ENCODE measurements around the gene UNC93B1. TPM values are rescaled to one million over a fixed set of nuclear protein-coding genes. Genes with fewer than 3 reads are reported as not detected.

UNC93B1 gene, protein sequence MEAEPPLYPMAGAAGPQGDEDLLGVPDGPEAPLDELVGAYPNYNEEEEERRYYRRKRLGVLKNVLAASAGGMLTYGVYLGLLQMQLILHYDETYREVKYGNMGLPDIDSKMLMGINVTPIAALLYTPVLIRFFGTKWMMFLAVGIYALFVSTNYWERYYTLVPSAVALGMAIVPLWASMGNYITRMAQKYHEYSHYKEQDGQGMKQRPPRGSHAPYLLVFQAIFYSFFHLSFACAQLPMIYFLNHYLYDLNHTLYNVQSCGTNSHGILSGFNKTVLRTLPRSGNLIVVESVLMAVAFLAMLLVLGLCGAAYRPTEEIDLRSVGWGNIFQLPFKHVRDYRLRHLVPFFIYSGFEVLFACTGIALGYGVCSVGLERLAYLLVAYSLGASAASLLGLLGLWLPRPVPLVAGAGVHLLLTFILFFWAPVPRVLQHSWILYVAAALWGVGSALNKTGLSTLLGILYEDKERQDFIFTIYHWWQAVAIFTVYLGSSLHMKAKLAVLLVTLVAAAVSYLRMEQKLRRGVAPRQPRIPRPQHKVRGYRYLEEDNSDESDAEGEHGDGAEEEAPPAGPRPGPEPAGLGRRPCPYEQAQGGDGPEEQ
- total RNA-seq: 10 to 100 TPM in 1 of 2 donors, 1 to 10 TPM in 1; 7.7 to 23.6 TPM

DNA sequence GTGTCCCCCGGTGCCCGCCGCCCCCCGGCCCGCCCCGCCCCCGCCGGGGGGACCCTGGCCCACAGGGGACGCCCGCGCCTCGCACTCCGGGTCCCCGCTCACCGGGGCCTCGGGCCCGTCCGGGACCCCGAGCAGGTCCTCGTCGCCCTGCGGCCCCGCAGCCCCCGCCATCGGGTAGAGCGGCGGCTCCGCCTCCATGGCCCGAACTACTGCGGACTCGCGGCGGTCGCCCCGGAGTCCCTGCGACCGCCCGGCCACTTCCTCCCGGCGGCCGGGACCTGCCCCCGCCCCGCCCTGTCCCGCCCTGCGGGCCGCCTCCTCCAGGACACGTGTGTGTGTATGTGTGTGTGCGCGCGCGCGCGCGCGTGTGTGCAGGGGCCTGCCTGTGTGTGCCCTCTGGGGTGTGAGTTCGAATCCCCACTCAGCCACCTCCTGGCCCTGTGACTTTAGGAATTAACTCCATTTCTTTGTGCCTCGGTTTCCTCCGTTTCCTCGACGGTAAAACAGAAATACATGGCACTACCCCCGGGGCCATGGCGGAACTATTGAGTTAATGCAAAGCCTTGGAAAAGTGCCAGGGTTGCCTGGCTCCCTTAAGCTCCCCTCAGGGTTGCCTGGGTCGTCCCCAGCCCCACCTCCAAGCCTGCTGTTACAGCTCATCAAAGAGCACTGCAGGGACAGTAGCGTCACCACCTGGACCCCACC, at the start of gene UNC93B1:
UNC93B1 (minus strand) TSS at position 252 of the 705 bp plus-strand sequence; CDS start at position 198, 54 bp downstream.
- peak within 1 kb of the TSS in 1 of 2 donors; percentile 50 for H3K27ac Mint-ChIP-seq
- no peaks in the 10 kb centered on the region for H3K36me3 Mint-ChIP-seq
- DNase-seq (ENCODE audit: low spot score in 2 of 2) (peak; percentile 85 to 86), ATAC-seq (peak; percentile 97 to 98)
- no peaks in the 10 kb centered on the region for H3K9me3 Mint-ChIP-seq

DNA sequence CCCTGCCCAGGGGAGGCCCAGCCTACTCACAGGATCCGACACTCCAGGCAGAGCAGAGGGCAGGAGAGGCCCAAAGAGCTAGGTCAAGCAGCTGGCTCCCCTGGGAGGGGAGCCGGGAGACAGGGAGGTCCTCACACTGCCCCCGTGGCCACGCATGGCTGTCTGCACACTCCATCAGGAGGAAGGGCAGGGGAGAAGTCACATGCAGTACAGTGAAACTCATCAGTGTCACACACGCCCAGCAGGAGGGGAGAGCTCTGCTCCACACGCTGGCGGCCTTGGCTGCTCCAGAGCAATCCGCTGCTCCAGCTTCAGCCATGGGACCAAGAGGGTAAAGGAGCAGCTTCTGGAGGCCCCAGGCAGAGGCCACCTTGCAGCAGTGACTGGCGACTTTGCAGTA, 49.2 kb upstream of the UNC93B1 start:
- H3K9me3 Mint-ChIP-seq: no peaks in the 10 kb centered on the region
- no peak for ATAC-seq
- H3K36me3 Mint-ChIP-seq: no peaks in the 10 kb centered on the region
- peak in 1 of 2 donors; percentile 52 for DNase-seq (ENCODE audit: low spot score in 2 of 2)
- peak overlapping the region; percentile 37 to 85 for H3K27ac Mint-ChIP-seq

DNA sequence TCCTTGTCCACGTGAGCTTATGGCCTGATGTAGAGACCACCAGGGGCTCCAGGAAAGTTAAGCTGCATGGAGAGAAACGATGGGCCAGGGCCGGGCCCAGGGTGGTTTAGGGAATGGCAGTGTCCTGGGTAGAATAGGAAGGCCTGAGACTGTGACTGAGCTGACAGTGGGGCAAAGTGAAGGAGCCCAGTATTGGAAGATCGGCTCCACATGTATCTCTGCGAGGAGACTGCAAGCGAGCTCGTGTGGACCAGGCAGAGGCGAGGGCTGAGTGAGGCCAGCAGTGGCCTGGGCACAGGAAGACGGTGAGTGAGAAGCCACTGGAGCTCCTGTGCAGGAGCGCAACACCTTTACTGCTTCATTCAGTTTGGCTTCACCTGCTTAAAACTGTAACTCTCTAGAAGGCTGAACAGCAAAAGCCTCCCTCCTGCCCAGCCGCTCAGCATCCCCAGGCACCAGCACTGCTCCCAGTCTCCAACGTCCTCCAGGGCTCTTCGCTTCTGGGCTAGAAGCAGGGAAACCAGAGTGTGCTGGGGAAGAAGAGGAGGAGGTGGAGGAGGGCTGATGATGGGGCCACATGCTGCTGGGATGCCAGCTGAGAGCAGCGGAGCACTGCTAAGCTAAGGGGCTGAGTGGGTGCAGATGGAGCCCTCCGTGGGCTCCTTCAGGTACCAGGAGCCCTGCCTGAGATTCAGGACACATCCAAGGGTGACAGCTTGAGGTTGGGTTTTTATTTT, 48.4 kb upstream of the UNC93B1 start:
- peak overlapping the region; percentile 37 to 92 for H3K27ac Mint-ChIP-seq
- no peaks in the 10 kb centered on the region for H3K9me3 Mint-ChIP-seq
- no peaks in the 10 kb centered on the region for H3K36me3 Mint-ChIP-seq
- peak in 1 of 2 donors; percentile 3 for ATAC-seq
- DNase-seq (ENCODE audit: low spot score in 2 of 2): no peak

DNA sequence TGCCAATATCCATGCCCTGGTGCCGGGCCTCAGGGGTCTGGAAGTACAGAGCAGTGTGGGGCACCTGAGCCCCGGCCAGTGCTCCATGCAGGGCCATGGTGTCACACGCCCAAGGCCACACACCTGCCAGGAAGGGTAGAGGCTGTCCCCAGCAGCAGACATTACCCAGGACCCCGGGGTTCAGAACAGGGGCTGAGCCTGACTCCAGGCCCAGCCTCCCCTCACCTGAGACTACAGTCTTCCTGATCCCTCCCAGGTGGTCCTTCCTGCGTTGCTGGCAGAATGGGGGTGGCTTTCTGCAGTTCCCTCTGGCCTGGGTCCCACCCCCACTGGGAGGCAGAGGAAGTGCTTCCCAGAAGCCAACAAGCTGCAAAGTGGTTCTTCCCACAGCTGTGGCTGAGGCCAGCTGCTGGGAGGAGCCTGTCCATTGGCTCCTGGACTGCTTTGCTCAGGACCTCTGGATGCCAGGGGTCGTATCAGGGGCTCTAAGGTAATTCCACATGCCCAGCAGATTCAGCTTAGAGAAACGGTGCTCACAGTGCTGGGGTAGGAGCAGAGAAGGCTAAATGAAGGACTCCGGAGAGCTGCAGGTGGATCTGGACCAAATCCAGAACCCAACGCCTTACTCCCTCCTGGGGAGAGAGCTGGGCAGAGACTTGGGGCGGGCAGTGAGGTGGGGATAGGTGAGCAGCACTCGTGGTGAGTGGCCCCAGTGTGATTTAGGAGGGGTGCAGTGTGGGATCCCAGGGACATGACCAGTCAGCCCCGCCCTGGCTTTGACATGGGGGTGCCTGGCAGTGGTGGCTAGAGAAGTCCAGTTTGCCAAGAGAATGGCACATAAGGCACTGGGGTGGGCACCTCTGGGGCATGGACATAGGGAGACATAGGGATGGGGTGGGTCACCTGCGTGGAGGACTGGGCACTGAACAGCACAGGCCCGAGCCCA, 47.6 kb upstream of the UNC93B1 start:
- Mint-ChIP-seq H3K36me3 (no peaks in the 10 kb centered on the region), H3K27ac (peak overlapping the region; percentile 37 to 92), H3K9me3 (no peaks in the 10 kb centered on the region)
- ATAC-seq (peak in 1 of 2 donors; percentile 4), DNase-seq (ENCODE audit: low spot score in 2 of 2) (peak in 1 of 2 donors; percentile 53)

DNA sequence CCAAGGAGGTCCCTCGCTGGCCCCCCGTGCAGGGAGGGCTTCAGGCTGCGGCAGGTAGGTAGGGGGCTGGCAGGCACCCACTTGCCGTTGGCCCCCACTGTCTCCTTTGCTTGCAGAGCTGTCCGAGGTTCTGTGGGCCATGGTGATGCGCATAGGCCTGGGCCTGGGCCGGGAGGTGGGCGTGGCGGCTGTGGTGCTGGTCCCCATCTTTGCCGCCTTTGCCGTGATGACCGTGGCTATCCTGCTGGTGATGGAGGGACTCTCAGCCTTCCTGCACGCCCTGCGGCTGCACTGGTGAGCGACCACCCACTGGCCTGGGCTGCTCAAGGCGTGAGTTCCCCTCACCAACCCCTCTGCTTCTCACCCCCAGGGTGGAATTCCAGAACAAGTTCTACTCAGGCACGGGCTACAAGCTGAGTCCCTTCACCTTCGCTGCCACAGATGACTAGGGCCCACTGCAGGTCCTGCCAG, 46.5 kb upstream of the UNC93B1 start:
- H3K36me3 Mint-ChIP-seq: no peaks in the 10 kb centered on the region
- H3K27ac Mint-ChIP-seq: peak overlapping the region; percentile 29 to 30

DNA sequence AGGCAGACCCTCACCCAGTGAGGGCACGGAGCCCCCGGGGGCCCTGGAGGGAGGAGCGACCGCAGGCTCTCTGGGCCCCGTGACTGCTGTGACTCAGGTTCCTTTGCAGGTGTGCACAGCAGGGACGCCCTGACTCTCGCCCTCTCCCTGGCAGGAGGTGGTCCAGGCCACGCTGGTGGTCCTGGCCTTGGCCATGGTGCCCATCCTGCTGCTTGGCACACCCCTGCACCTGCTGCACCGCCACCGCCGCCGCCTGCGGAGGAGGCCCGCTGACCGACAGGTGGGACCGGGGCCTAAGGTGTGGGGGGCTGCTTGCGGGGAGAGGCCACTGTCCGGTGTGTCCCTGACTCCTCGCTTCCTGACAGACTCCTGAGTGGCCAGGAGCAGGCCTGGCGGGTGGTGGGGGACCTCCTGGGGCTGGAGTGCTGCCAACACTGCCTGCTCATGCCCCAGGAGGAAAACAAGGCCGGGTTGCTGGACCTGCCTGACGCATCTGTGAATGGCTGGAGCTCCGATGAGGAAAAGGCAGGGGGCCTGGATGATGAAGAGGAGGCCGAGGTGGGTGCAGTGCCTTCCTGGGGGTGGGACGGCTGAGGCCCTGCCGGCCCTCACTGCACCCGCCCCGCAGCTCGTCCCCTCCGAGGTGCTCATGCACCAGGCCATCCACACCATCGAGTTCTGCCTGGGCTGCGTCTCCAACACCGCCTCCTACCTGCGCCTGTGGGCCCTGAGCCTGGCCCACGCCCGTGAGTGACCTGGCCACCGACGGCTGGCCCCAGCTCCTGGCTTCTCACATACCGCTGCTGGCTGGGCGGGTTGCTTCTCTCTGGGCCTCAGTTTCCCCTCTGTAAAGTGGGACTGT, 45.8 kb upstream of the UNC93B1 start:
- no peak overlapping the region for H3K27ac Mint-ChIP-seq

More for the DNA sequence above, 46.5 kb upstream of the UNC93B1 start:
- ATAC-seq (no peak), DNase-seq (ENCODE audit: low spot score in 2 of 2) (peak in 1 of 2 donors; percentile 52)
- no peaks in the 10 kb centered on the region for H3K9me3 Mint-ChIP-seq

DNA sequence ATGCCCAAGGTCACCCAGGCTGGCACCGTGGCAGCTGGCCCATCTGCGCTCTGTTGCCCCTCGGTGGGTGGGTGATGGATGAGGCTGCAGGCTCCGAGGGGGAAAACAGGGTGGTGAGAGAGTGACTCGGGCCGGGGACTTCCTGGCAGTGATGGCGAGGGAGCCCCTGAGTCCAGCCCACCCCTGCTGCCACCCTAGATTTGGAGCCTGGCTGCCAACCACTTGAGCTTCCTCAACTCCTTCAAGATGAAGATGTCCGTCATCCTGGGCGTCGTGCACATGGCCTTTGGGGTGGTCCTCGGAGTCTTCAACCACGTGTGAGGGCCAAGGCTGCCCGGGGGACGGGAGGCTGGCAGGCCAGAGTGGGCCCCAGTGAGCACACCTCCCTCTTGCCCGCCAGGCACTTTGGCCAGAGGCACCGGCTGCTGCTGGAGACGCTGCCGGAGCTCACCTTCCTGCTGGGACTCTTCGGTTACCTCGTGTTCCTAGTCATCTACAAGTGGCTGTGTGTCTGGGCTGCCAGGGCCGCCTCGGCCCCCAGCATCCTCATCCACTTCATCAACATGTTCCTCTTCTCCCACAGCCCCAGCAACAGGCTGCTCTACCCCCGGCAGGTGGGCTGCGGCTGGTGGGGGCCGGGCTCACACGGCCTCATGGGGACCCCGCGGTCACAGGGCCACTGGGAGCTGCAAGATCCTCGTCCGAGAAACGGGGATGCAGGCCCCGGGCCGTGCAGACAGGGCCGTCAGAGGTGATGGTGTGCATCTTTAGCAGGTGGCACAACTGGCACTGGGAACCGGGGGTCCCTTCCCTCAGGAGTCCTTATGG, 45.0 kb upstream of the UNC93B1 start:
- no peaks in the 10 kb centered on the region for H3K9me3 Mint-ChIP-seq
- ATAC-seq (no peak), DNase-seq (ENCODE audit: low spot score in 2 of 2) (no peak)
- H3K27ac Mint-ChIP-seq: peak overlapping the region in 1 of 2 donors; percentile 18
- no peaks in the 10 kb centered on the region for H3K36me3 Mint-ChIP-seq

More for the DNA sequence above, 45.8 kb upstream of the UNC93B1 start:
- DNase-seq (ENCODE audit: low spot score in 2 of 2) (no peak), ATAC-seq (no peak)
- no peaks in the 10 kb centered on the region for H3K9me3 Mint-ChIP-seq
- H3K36me3 Mint-ChIP-seq: no peaks in the 10 kb centered on the region

DNA sequence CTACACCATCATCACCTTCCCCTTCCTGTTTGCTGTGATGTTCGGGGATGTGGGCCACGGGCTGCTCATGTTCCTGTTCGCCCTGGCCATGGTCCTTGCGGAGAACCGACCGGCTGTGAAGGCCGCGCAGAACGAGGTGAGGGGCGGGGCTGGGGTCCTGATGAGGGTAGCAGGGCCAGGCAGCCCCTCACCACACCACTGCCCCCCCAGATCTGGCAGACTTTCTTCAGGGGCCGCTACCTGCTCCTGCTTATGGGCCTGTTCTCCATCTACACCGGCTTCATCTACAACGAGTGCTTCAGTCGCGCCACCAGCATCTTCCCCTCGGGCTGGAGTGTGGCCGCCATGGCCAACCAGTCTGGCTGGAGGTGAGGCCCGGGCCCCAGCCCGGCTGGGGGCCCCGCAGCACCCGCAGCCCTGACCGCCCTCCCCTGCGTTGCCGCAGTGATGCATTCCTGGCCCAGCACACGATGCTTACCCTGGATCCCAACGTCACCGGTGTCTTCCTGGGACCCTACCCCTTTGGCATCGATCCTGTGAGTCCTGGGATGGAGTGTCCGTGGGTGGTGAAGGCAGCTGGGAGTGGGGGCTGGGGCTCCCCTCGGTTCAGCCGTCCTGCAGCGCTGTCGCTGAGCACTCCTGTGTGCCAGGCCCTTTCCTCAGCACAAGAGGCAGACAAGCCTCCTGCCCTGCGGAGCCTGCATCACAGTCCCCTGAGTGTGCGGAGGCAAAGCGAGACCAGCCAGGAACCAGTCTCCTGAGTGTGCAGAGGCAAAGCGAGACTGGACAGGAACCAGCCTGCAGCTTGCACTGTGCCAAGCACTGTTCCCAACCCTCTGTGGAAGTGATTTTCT, 43.8 kb upstream of the UNC93B1 start:
- ATAC-seq: no peak
- DNase-seq (ENCODE audit: low spot score in 2 of 2): no peak
- Mint-ChIP-seq H3K27ac (no peak overlapping the region), H3K36me3 (no peaks in the 10 kb centered on the region), H3K9me3 (no peaks in the 10 kb centered on the region)

DNA sequence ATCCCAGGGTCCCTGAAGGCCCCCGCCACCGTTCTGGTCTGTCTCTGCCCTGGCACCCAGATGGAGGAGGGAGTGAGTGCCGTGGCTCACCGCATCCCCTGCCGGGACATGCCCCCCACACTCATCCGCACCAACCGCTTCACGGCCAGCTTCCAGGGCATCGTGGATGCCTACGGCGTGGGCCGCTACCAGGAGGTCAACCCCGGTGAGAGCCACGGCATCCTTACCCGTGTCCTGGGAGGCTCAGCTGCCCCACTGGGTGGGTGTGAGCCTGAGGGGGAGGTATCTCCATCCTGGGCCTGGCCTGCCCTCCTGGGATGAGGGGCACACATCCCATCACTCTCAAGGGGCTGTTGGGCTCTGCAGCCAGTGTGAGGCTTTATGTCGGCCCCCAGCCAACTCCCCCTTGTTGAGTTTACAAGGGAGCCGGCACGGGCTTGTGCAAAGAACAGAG, 41.0 kb upstream of the UNC93B1 start:
- H3K36me3 Mint-ChIP-seq: peaks cover 8 to 10% of the 10 kb centered on the region in 2 donors
- H3K27ac Mint-ChIP-seq: no peak overlapping the region
- DNase-seq (ENCODE audit: low spot score in 2 of 2) (no peak), ATAC-seq (no peak)
- no peaks in the 10 kb centered on the region for H3K9me3 Mint-ChIP-seq

DNA sequence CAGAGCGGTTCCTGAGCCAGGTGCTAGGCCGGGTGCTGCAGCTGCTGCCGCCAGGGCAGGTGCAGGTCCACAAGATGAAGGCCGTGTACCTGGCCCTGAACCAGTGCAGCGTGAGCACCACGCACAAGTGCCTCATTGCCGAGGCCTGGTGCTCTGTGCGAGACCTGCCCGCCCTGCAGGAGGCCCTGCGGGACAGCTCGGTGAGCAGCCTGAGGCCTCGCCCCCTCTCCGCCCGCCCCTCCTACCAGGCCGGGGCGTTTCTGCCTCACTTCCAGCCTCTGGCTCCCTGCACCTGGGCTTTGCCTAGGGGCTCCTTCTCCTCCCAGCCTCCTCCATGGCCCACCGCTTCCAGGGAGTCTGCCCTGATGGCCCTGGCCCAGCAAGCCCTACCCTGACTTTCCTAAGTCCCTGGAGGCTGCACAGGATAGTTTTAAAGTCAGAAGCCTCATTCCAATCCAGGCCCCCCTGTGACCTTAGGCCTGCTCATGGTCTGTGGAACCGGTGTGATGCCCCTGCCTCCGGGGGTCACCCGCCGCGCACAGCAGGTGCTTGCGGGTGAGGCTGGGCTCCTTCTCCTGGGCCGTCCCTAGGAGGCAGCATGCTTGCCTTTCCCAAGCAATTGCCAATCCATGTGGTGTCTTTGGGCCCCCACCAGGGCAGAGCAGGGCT, 40.4 kb upstream of the UNC93B1 start:
- H3K9me3 Mint-ChIP-seq: no peaks in the 10 kb centered on the region
- DNase-seq (ENCODE audit: low spot score in 2 of 2): no peak
- ATAC-seq: no peak
- peaks cover 10 to 14% of the 10 kb centered on the region in 2 donors for H3K36me3 Mint-ChIP-seq
- no peak overlapping the region for H3K27ac Mint-ChIP-seq

DNA sequence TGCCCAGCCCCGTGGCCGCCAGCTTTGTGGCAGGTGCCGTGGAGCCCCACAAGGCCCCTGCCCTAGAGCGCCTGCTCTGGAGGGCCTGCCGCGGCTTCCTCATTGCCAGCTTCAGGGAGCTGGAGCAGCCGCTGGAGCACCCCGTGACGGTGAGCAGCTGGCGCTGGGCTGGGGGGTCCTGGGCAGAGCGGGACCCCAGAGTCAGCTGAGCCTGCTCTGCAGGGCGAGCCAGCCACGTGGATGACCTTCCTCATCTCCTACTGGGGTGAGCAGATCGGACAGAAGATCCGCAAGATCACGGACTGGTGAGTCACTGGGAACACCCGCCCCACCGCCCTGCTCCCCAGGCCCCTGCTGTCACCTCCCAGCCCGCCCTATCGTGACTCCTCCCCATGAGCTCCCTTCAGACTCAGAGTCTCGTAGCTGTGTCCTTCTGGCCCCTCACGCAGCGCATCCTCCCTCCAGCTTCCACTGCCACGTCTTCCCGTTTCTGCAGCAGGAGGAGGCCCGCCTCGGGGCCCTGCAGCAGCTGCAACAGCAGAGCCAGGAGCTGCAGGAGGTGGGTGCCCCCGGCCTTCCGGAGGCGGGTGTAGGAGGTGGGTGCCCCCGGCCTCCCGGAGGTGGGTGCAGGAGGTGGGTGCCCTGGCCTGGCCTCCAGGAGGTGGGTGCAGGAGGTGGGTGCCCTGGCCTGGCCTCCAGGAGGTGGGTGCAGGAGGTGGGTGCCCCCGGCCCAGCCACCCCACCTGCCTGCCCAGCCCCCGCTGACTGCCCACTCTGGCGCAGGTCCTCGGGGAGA, 39.6 kb upstream of the UNC93B1 start:
- peaks cover 10 to 17% of the 10 kb centered on the region in 2 donors for H3K36me3 Mint-ChIP-seq
- no peak for DNase-seq (ENCODE audit: low spot score in 2 of 2)
- H3K27ac Mint-ChIP-seq: no peak overlapping the region

DNA sequence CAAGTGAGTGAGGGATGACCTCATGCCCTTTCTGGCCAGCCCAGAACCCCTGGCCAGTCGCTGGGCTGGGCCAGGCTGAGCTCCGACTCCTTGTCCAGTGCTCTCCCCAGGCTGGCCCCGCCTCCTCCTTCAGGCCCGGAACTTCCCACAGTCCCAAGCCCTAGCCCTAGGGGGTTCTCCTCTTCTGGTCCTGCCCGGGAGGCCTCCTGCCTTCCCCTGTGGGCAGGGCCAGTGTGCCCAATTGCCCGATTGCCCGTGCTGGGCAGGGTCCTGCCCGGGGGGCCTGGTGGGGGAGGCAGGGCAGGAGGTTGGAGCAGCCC, 39.1 kb upstream of the UNC93B1 start:
- Mint-ChIP-seq H3K9me3 (no peaks in the 10 kb centered on the region), H3K27ac (no peak overlapping the region), H3K36me3 (peaks cover 10 to 17% of the 10 kb centered on the region in 2 donors)
- ATAC-seq (no peak), DNase-seq (ENCODE audit: low spot score in 2 of 2) (no peak)

More for the DNA sequence above, 39.6 kb upstream of the UNC93B1 start:
- no peak for ATAC-seq
- H3K9me3 Mint-ChIP-seq: no peaks in the 10 kb centered on the region

All from activated naive CD4-positive, alpha-beta T cell treated with anti-CD3 and anti-CD28 coated beads, Interleukin-2, amount 50 U/mL, for 72 hours (primary cell).